GM21619 (cell line): Measurements from ENCODE around the gene MED14.

Experiments used
- ATAC-seq: cut with Tn5 transposase; IDR thresholded peaks from one replicate; pipeline ENCODE4 v1.9.1; 2021; ENCODE audit not compliant: unreplicated experiment

Gene MED14

DNA sequence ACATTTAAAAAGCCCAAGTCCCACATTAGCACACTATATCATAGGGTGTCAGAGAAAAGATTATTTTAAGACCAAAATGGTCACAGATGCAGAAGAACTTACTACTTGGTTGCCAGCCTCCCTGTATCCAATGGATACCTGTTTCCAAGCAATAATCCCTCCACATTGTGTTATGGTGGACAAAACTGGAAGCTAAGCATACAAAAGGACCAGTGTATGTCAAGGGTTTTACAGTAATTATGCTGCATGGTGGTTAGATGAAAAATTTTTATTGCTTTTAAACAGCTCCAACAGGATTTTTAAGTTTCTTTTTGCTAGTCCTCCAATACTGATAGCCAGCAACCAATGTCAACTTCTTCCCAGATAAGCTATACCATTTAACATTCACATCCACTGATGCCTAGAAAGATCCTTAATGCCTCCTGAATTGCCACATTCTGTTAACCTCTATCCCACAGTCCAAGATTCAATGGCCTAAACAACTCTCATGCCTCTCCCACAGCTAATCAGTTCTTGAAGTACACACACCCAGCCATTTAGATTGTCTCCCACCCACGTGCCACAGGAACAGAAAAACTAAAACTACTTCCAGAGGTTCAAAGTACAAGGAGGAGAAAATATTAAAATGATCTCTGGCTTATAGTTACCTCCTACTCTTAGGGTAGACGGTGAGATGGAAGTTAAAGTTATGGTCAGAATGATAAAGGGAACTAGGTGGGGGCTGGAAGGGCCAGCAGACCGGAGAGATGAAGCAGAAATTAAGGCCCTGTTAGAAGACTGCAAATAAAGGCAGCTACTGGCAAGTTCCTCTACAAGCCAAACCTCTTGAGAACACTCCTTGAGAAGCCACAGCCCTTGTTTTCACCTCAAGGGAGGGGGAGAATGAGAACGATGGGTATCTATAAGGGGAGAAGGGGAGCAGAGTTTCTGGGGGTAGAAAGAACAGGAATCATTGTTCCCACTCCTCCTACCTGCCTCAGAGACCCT is 5.5 kb downstream of the MED14 start:
- no peak for ATAC-seq

GRCh38 chrX:40727581-40728252 is 7.6 kb downstream of the MED14 start:
- ATAC-seq: no peak

GRCh38 chrX:40727093-40727492 is 8.2 kb downstream of the MED14 start:
- ATAC-seq: no peak

- ATAC-seq: no peak
Measured at GRCh38 chrX:40722930-40723329, 12.4 kb downstream of the MED14 start.

DNA sequence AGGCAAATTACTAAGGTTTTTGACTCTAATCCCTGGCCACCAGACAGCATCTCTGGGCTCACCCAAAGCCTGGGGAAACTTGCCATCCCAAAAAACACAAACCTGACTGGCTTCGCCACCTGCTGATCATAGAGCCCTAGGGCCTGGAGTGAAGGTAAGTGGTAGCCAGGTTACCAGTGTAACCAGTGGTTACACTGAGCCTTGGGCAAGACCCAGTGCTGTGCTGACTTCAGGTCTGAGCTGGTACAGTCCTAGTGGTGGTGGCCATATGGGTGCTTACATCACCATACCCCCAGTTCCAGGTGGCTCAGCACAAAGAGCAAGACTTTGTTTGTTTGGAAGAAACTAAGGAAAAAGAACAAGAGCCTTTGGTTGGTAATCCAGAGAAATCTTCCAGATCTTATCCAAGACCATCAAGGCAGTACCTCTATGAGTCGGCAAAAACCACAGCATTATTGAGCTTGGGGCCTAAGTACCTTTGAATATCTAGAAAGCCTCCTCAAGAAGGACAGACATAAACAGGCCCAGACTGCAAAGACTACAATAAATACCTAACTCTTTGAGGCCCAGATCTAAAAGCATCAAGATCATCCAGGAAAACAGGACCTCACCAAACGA is 13.7 kb downstream of the MED14 start:
- ATAC-seq: no peak

- ATAC-seq: no peak
Measured at GRCh38 chrX:40720792-40721191, 14.6 kb downstream of the MED14 start.

GRCh38 chrX:40720339-40720738 is 15.0 kb downstream of the MED14 start:
- ATAC-seq: no peak

GRCh38 chrX:40719731-40720130 is 15.6 kb downstream of the MED14 start:
- no peak for ATAC-seq

- ATAC-seq: no peak
Measured at GRCh38 chrX:40719218-40719617, 16.1 kb downstream of the MED14 start.

GRCh38 chrX:40709395-40709794 is 25.9 kb downstream of the MED14 start:
- no peak for ATAC-seq

GRCh38 chrX:40705658-40706312 is 29.6 kb downstream of the MED14 start:
- ATAC-seq: no peak

GRCh38 chrX:40700640-40701342 is 34.6 kb downstream of the MED14 start:
- ATAC-seq: no peak

GRCh38 chrX:40698851-40699250 is 36.5 kb downstream of the MED14 start:
- no peak for ATAC-seq

DNA sequence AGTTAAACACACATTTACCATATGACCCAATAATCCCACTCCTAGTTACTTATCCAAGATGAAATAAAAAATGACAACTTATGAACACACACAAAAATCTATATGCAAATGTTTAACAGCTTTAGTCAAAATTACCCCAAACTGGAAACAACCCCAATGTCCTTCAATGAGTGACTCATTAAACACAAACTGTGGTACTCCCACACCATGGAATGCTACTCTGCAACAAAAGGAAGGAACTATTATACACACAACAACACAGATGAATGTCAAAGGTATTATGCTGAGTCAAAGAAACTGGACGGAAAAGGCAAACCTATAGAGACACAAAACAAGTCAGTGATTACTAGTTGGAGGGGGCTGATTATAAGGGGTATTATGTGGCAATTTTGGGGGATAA is 40.5 kb downstream of the MED14 start:
- ATAC-seq: no peak

- ATAC-seq: no peak
Measured at GRCh38 chrX:40688929-40689328, 46.4 kb downstream of the MED14 start.

GRCh38 chrX:40687169-40687568 is 48.2 kb downstream of the MED14 start:
- ATAC-seq: no peak

GRCh38 chrX:40685362-40685918 is 49.9 kb downstream of the MED14 start:
- ATAC-seq: no peak

DNA sequence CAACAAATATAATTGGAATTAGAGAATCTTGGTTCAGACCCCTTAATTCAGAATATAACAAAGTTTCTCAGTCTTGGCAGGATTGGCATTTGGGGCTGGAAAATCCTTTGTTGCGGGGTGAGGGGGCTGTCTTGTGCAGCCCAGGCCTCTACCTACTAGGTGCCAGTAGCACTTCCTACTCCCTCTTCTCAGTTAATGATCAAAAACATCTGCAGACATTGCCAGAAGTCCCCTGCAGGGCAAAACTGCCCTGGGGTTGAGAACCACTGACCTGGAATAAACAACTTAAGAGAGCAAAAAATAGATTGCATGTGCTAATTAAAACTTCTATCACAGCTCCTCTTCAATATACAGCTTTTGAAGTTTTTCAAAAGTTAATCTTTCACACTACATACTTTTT is 51.2 kb downstream of the MED14 start:
- ATAC-seq: no peak

GRCh38 chrX:40683245-40683644 is 52.1 kb downstream of the MED14 start:
- no peak for ATAC-seq

GRCh38 chrX:40671126-40671525 is 64.2 kb downstream of the MED14 start:
- no peak for ATAC-seq
